K562 (cell line): ENCODE measurements around the gene CSNK2A1.

Source experiments
- ELF1 ChIP-seq: fragments of 200-800 bp; sonication (Bioruptor generic); IDR thresholded peaks from 2 replicates; pipeline ENCODE4 v1.6.1; 2016; ENCODE audit warnings: missing genetic modification characterization, missing compliant biosample characterization
- EP300 ChIP-seq: IDR thresholded peaks from 2 replicates; pipeline ENCODE4 v1.6.1; 2012; ENCODE audit warnings: low read length, improper control_type of control experiment
- RNF2 ChIP-seq: sonication (generic); IDR thresholded peaks from 2 replicates; pipeline ENCODE4 v1.6.1; 2016
- TF ChIP-seq, protein P1 (sequence below), 3 experiments: IDR thresholded peaks in 2 of 3; conservative IDR thresholded peaks in 1 of 3; 2 replicates each; pipeline ENCODE4 v1.5.1; 2011 to 2012; ENCODE audit warnings: low read length in 3 of 3, mild to moderate bottlenecking in 3 of 3, control low read depth in 2 of 3, improper control_type of control experiment in 1 of 3, inconsistent platforms in 1 of 3, low read depth in 1 of 3, mixed read lengths in 1 of 3, moderate library complexity in 1 of 3; ENCODE audit not compliant: insufficient read depth in 2 of 3
- TF ChIP-seq, protein P2 (sequence below), 2 experiments: fragments of 450-650 bp; formaldehyde crosslinking in 1 of 2; IDR thresholded peaks; 2 replicates each; pipeline versions ENCODE4 v1.4.0 to v1.6.1; 2014 to 2020; ENCODE audit warnings: mild to moderate bottlenecking in 2 of 2, borderline replicate concordance in 1 of 2, low read depth in 1 of 2

DNA sequence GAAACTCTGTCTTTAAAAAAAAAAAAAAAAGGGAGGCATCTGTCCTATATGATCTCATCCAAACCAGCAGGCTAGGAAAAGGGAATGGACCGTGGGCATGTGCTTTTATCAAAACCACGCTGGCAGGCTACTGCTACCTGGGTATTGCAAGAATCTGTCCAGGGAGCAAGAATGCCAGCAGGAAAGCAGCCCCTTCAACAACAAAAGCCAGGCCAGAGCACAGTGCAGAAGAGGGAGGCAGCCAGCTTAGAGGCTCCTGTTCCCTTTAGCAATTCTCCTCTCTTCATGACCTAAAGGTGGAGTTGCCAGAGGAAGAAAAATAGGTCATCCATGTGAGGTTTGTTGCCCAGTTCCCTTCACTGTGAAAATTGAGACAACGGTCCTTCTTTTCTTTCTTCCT, 99.5 kb downstream of the CSNK2A1 start:
- TF ChIP-seq RNF2: no peak
- TF ChIP-seq, protein P1, sequence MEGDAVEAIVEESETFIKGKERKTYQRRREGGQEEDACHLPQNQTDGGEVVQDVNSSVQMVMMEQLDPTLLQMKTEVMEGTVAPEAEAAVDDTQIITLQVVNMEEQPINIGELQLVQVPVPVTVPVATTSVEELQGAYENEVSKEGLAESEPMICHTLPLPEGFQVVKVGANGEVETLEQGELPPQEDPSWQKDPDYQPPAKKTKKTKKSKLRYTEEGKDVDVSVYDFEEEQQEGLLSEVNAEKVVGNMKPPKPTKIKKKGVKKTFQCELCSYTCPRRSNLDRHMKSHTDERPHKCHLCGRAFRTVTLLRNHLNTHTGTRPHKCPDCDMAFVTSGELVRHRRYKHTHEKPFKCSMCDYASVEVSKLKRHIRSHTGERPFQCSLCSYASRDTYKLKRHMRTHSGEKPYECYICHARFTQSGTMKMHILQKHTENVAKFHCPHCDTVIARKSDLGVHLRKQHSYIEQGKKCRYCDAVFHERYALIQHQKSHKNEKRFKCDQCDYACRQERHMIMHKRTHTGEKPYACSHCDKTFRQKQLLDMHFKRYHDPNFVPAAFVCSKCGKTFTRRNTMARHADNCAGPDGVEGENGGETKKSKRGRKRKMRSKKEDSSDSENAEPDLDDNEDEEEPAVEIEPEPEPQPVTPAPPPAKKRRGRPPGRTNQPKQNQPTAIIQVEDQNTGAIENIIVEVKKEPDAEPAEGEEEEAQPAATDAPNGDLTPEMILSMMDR (IDR thresholded peaks at IDR 0.05 in 2 of 3, conservative IDR thresholded peaks at IDR 0.05 in 1 of 3; ENCODE audit: insufficient read depth in 2 of 3, low read depth in 1 of 3, low read length in 3 of 3): no peak
- no peak for TF ChIP-seq EP300
- TF ChIP-seq, protein P2, sequence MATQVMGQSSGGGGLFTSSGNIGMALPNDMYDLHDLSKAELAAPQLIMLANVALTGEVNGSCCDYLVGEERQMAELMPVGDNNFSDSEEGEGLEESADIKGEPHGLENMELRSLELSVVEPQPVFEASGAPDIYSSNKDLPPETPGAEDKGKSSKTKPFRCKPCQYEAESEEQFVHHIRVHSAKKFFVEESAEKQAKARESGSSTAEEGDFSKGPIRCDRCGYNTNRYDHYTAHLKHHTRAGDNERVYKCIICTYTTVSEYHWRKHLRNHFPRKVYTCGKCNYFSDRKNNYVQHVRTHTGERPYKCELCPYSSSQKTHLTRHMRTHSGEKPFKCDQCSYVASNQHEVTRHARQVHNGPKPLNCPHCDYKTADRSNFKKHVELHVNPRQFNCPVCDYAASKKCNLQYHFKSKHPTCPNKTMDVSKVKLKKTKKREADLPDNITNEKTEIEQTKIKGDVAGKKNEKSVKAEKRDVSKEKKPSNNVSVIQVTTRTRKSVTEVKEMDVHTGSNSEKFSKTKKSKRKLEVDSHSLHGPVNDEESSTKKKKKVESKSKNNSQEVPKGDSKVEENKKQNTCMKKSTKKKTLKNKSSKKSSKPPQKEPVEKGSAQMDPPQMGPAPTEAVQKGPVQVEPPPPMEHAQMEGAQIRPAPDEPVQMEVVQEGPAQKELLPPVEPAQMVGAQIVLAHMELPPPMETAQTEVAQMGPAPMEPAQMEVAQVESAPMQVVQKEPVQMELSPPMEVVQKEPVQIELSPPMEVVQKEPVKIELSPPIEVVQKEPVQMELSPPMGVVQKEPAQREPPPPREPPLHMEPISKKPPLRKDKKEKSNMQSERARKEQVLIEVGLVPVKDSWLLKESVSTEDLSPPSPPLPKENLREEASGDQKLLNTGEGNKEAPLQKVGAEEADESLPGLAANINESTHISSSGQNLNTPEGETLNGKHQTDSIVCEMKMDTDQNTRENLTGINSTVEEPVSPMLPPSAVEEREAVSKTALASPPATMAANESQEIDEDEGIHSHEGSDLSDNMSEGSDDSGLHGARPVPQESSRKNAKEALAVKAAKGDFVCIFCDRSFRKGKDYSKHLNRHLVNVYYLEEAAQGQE (IDR thresholded peaks at IDR 0.05; ENCODE audit: borderline replicate concordance): no peak
- TF ChIP-seq, protein P2 (CRISPR knock-in tag; IDR thresholded peaks at IDR 0.05; ENCODE audit: low read depth): no peak
- no peak for TF ChIP-seq ELF1
